H1 (cell line): ENCODE data around the gene TMEM198. TPM values are rescaled to one million over a fixed set of nuclear protein-coding genes. Genes with fewer than 3 reads are reported as not detected.
A peak's percentile ranks its signal among the peaks of the same experiment; 100 is the strongest.

Experiments used
- CTCF ChIA-PET: fragments of 300-600 bp; sonication (Branson Sonifier 250); formaldehyde crosslinking; loops from one replicate; lab custom pipeline; 2021; ENCODE audit not compliant: partially characterized antibody; lab: Charles Lee
- POLR2A ChIA-PET: fragments of 300-600 bp; sonication (Branson Sonifier 250); formaldehyde crosslinking; loops from one replicate; lab custom pipeline; 2021; ENCODE audit warnings: inconsistent platforms; ENCODE audit not compliant: partially characterized antibody; lab: Charles Lee
- DNase-seq, 2 experiments: peaks; one replicate each; pipeline versions ENCODE4 v3.0.0 to v3.0.0-alpha.2; 2010 to 2022; ENCODE audit warnings: low spot score in 2 of 2, low read depth in 1 of 2, mixed read lengths in 1 of 2
- FAIRE-seq: peaks from 2 replicates; lab custom pipeline; 2011; peaks lifted over from hg19 to GRCh38; lab: Jason Lieb, UNC
- H2AFZ ChIP-seq: 2 replicates; pipeline ENCODE4 v1.8.1; 2012; ENCODE audit warnings: low read length, inconsistent platforms
- H2AK5ac ChIP-seq: 2 replicates; pipeline ENCODE4 v1.6.1; 2013; ENCODE audit warnings: low read depth, low read length
- H2BK120ac ChIP-seq: replicated peaks from 2 replicates; pipeline ENCODE3; 2013; ENCODE audit warnings: low read depth, low read length, inconsistent platforms
- H2BK12ac ChIP-seq: 2 replicates; pipeline ENCODE4 v1.6.1; 2013; ENCODE audit warnings: low read depth, low read length
- H2BK15ac ChIP-seq: 2 replicates; pipeline ENCODE4 v1.6.1; 2013; ENCODE audit warnings: low read length
- H2BK20ac ChIP-seq: 2 replicates; pipeline ENCODE4 v1.6.1; 2013; ENCODE audit warnings: low read length
- H2BK5ac ChIP-seq: 2 replicates; pipeline ENCODE4 v1.6.1; 2013; ENCODE audit warnings: low read depth, low read length
- H3K14ac ChIP-seq: 2 replicates; pipeline ENCODE4 v1.6.1; 2013; ENCODE audit warnings: inconsistent platforms; ENCODE audit not compliant: insufficient read length
- H3K18ac ChIP-seq: 2 replicates; pipeline ENCODE4 v1.6.1; 2013; ENCODE audit warnings: low read length; ENCODE audit errors: extremely low read depth
- H3K23ac ChIP-seq: 2 replicates; pipeline ENCODE4 v1.6.1; 2013; ENCODE audit warnings: inconsistent platforms; ENCODE audit not compliant: insufficient read length
- H3K23me2 ChIP-seq: 2 replicates; pipeline ENCODE4 v1.6.1; 2013; ENCODE audit warnings: low read depth, low read length
- H3K27ac ChIP-seq: 2 replicates; pipeline ENCODE4 v1.6.1; 2011; ENCODE audit warnings: low read depth, low read length, inconsistent platforms
- H3K27me3 ChIP-seq, 4 experiments: replicated peaks in 1 of 4; 1 replicate in 1 of 4; 2 replicates in 3 of 4; pipeline versions ENCODE4 v1.6.1 to v1.8.1; 2011 to 2013; ENCODE audit warnings: low read length in 3 of 4, mild to moderate bottlenecking in 3 of 4, inconsistent platforms in 2 of 4, mixed read lengths in 2 of 4, moderate library complexity in 1 of 4; ENCODE audit not compliant: control insufficient read depth in 3 of 4, insufficient read depth in 3 of 4; ENCODE audit errors: extremely low read depth in 1 of 4
- H3K36me3 ChIP-seq, 4 experiments: 2 replicates each; pipeline versions ENCODE4 v1.6.1 to v1.8.1; 2011 to 2013; ENCODE audit warnings: mild to moderate bottlenecking in 4 of 4, low read length in 3 of 4, moderate library complexity in 2 of 4, control low read depth in 1 of 4, inconsistent platforms in 1 of 4; ENCODE audit not compliant: insufficient read depth in 4 of 4, control insufficient read depth in 2 of 4
- H3K4ac ChIP-seq: replicated peaks from 2 replicates; pipeline ENCODE3; 2013; ENCODE audit warnings: low read length, low read depth, mixed read lengths, inconsistent platforms; ENCODE audit not compliant: insufficient read length
- H3K4me1 ChIP-seq, 4 experiments: replicated peaks in 1 of 4; 1 replicate in 1 of 4; 2 replicates in 3 of 4; pipeline versions ENCODE4 v1.6.1 to v1.8.1; 2011 to 2013; ENCODE audit warnings: low read length in 3 of 4, inconsistent platforms in 2 of 4, mixed read lengths in 1 of 4; ENCODE audit not compliant: insufficient read depth in 4 of 4, control insufficient read depth in 3 of 4
- H3K4me2 ChIP-seq, 2 experiments: 2 replicates each; pipeline versions ENCODE4 v1.6.1 to v1.8.1; 2011 to 2013; ENCODE audit warnings: low read depth in 2 of 2, low read length in 2 of 2, control low read depth in 1 of 2, inconsistent platforms in 1 of 2, mild to moderate bottlenecking in 1 of 2; ENCODE audit not compliant: insufficient read depth in 1 of 2
- H3K4me3 ChIP-seq, 4 experiments: fragments of 200-600, 300-600 bp in 1 of 4; sonication (generic), shearing (Covaris generic), sonication (Bioruptor Twin) in 1 of 4; 2 replicates each; pipeline versions ENCODE4 v1.5.1 to v1.8.1; 2011 to 2016; ENCODE audit warnings: low read length in 4 of 4, low read depth in 3 of 4, control low read depth in 2 of 4, inconsistent platforms in 2 of 4, mild to moderate bottlenecking in 2 of 4, mixed read lengths in 1 of 4, moderate library complexity in 1 of 4; ENCODE audit not compliant: insufficient read depth in 2 of 4; ENCODE audit errors: extremely low read depth in 1 of 4
- H3K56ac ChIP-seq: replicated peaks from 2 replicates; pipeline ENCODE3; 2013; ENCODE audit warnings: low read depth, mild to moderate bottlenecking, mixed read lengths, low read length, inconsistent platforms; ENCODE audit not compliant: insufficient read length
- H3K79me1 ChIP-seq: 2 replicates; pipeline ENCODE4 v1.6.1; 2013; ENCODE audit warnings: low read depth, low read length, control low read depth
- H3K79me2 ChIP-seq, 2 experiments: 2 replicates each; pipeline versions ENCODE4 v1.6.1 to v1.8.1; 2012 to 2013; ENCODE audit warnings: low read length in 2 of 2, mild to moderate bottlenecking in 2 of 2, inconsistent platforms in 1 of 2; ENCODE audit not compliant: insufficient read depth in 2 of 2, control insufficient read depth in 1 of 2
- H3K9ac ChIP-seq, 4 experiments: replicated peaks in 1 of 4; 1 replicate in 1 of 4; 2 replicates in 3 of 4; pipeline versions ENCODE4 v1.6.1 to v1.8.1; 2011 to 2013; ENCODE audit warnings: low read depth in 3 of 4, low read length in 3 of 4, control low read depth in 2 of 4, mild to moderate bottlenecking in 2 of 4, moderate library complexity in 2 of 4, inconsistent platforms in 1 of 4; ENCODE audit errors: extremely low read depth in 1 of 4
- H3K9me3 ChIP-seq, 2 experiments: 2 replicates each; pipeline versions ENCODE4 v1.6.1 to v1.8.1; 2012 to 2013; ENCODE audit warnings: mild to moderate bottlenecking in 2 of 2, moderate library complexity in 2 of 2, control low read depth in 1 of 2, inconsistent platforms in 1 of 2, low read depth in 1 of 2, low read length in 1 of 2, mixed read lengths in 1 of 2; ENCODE audit not compliant: insufficient read depth in 2 of 2
- H4K20me1 ChIP-seq, 2 experiments: replicated peaks in 1 of 2; 2 replicates each; pipeline versions ENCODE3 to v1.8.1; 2011 to 2013; ENCODE audit warnings: inconsistent platforms in 2 of 2, low read length in 2 of 2, mild to moderate bottlenecking in 1 of 2; ENCODE audit not compliant: insufficient read depth in 2 of 2, control insufficient read depth in 1 of 2
- H4K5ac ChIP-seq: 2 replicates; pipeline ENCODE4 v1.6.1; 2013; ENCODE audit warnings: low read length, low read depth, mixed read lengths, inconsistent platforms; ENCODE audit not compliant: insufficient read length
- H4K8ac ChIP-seq: 2 replicates; pipeline ENCODE4 v1.8.0; 2013; ENCODE audit warnings: mild to moderate bottlenecking, moderate library complexity, low read length, inconsistent platforms; ENCODE audit not compliant: insufficient read depth; ENCODE audit errors: extremely low read depth
- H4K91ac ChIP-seq: replicated peaks from 2 replicates; pipeline ENCODE3; 2013; ENCODE audit warnings: low read length, mixed read lengths, inconsistent platforms; ENCODE audit not compliant: insufficient read length
- ASH2L ChIP-seq: fragments of 200-600, 300-600 bp; sonication (generic); IDR thresholded peaks from one replicate; pipeline ENCODE4 v1.7.1; 2017; ENCODE audit warnings: low read length
- CREB1 ChIP-seq: IDR thresholded peaks from 2 replicates; pipeline ENCODE4 v1.6.1; 2012; ENCODE audit warnings: inconsistent platforms
- CTBP2 ChIP-seq: IDR thresholded peaks from 2 replicates; pipeline ENCODE4 v1.7.0; 2011; ENCODE audit warnings: borderline replicate concordance, mild to moderate bottlenecking, moderate library complexity, mixed read lengths, low read length; ENCODE audit not compliant: insufficient read depth, insufficient read length
- RAD21 ChIP-seq, 2 experiments: IDR thresholded peaks in 1 of 2; conservative IDR thresholded peaks in 1 of 2; 2 replicates each; pipeline ENCODE4 v1.6.1; 2011; ENCODE audit warnings: low read depth in 2 of 2, low read length in 2 of 2, improper control_type of control experiment in 1 of 2, inconsistent platforms in 1 of 2, mild to moderate bottlenecking in 1 of 2, moderate library complexity in 1 of 2
- SIN3A ChIP-seq, 2 experiments: IDR thresholded peaks in 1 of 2; conservative IDR thresholded peaks in 1 of 2; 2 replicates each; pipeline ENCODE4 v1.6.1; 2011 to 2012; ENCODE audit warnings: low read length in 2 of 2, improper control_type of control experiment in 1 of 2, low read depth in 1 of 2, mild to moderate bottlenecking in 1 of 2
- SUZ12 ChIP-seq: fragments of 200-600 bp; sonication (generic); IDR thresholded peaks from 2 replicates; pipeline ENCODE4 v1.6.1; 2012; ENCODE audit warnings: mild to moderate bottlenecking, inconsistent platforms, low read length, moderate library complexity, mixed read lengths
- TAF1 ChIP-seq: IDR thresholded peaks from 2 replicates; pipeline ENCODE4 v1.6.1; 2011; ENCODE audit warnings: mild to moderate bottlenecking, low read depth, low read length
- TAF7 ChIP-seq: optimal IDR thresholded peaks from 2 replicates; pipeline ENCODE3; 2011; ENCODE audit warnings: low read depth, mild to moderate bottlenecking, inconsistent platforms, low read length, moderate library complexity, borderline replicate concordance
- YY1 ChIP-seq: IDR thresholded peaks from 2 replicates; pipeline ENCODE4 v1.6.1; 2011; ENCODE audit warnings: low read depth, mild to moderate bottlenecking, low read length
- WGBS, 2 experiments: shearing (Covaris generic) in 1 of 2; methylation state at CpG; one replicate each; pipeline versions ENCODE4 v1.1.6 to v1.1.7; 2013 to 2015; ENCODE audit warnings: low lambda C conversion rate in 2 of 2, mixed read lengths in 2 of 2, inconsistent platforms in 1 of 2, low coverage in 1 of 2, missing lambda C conversion rate in 1 of 2; ENCODE audit not compliant: insufficient replicate concordance in 2 of 2, insufficient coverage in 1 of 2, insufficient read length in 1 of 2; ENCODE audit errors: extremely low coverage in 1 of 2, missing lambda C conversion rate in 1 of 2; 5-methylcytosine and 5-hydroxymethylcytosine counted together
- polyA plus RNA-seq, 7 experiments: library from polyadenylated mRNA; depleted of rRNA in 3 of 7; stranded (reverse) in 5 of 7; unstranded in 2 of 7; fragments of >200 nt in 5 of 7; fragments of 200-250 nt in 2 of 7; gene quantifications; 1 replicate in 5 of 7; 2 replicates in 1 of 7; 4 replicates in 1 of 7; pipeline versions ENCODE4 v1.2.1 to v1.2.3, GENCODE V29; 2011 to 2013; ENCODE audit warnings: missing spikeins in 2 of 7, mixed read lengths in 2 of 7
- total RNA-seq: library from RNA; stranded (reverse); fragmentation: NEBNext Ultra II Directional; extraction: Animal tissue kit (Norgen Biotek cat#: 25700); gene quantifications from 2 replicates; pipeline ENCODE4 v1.2.1, GENCODE V29; 2021
- TF ChIP-seq, protein P1 (sequence below): IDR thresholded peaks from 2 replicates; pipeline ENCODE4 v1.6.1; 2012; ENCODE audit warnings: inconsistent platforms

TMEM198 gene
- total and polyA plus RNA-seq, 2 of the 8 experiments (the other 6 are each of a cell fraction or from before 2014, with no cell fraction given): 10.2 to 10.4 TPM

DNA sequence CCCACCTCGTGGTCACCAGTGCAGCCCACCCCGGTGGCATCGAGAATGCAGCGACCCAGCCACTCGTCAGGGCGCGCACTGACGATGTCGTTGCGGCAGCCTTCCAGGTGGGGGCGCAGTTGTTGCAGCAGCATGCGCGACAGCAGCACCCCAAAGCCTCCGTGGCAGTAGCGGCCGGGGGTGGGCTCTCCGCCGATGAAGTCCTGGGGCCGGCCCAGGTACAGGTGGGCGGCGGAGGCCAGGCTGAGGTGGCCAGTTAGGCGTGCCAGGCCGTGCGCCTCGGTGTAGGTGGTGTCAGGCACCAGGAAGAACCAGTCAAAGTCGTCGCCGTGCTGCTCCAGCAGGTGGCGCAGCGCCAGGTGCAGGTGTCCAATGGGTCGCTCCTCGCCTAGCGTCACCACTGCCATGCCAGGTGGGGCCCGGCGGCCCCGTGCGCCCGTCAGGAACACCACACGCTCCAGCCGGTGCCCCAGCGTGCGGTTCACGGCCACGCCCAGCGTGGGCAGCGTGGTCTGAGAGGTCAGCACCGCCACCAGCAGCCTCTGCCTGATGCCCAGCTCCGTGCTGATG, 2.1 kb upstream of the TMEM198 start:
- peak overlapping the region; percentile 62 to 90 for H3K4me2 ChIP-seq
- no peak for FAIRE-seq
- peaks cover 0 to 4% (median 0%) of the 10 kb centered on the region in 4 experiments; a peak in 2 of 7 replicates for H3K27me3 ChIP-seq
- peaks cover 14% of the 10 kb centered on the region; the same call in 1 of the 2 replicates for H3K23me2 ChIP-seq
- peak overlapping the region; percentile 4 to 90 (median 46); a peak in 5 of 8 replicates for H3K4me3 ChIP-seq
- H2BK5ac ChIP-seq: no peak overlapping the region; the same call in 1 of the 2 replicates
- peak overlapping the region; percentile 38 for H4K5ac ChIP-seq
- no peak overlapping the region for H2AFZ ChIP-seq
- no peak overlapping the region for H2BK12ac ChIP-seq
- whole genome bisulfite sequencing, 2 experiments: 11% methylated on average over 45 of the region's 48 CpGs; no CpG with 5 or more reads in 1 of the 2 experiments
- no peak overlapping the region for H4K91ac ChIP-seq
- no peak overlapping the region for H3K14ac ChIP-seq
- no peak overlapping the region for H3K18ac ChIP-seq
- no peak overlapping the region for H3K4ac ChIP-seq
- no peak overlapping the region for H2BK20ac ChIP-seq
- H3K79me2 ChIP-seq: peaks cover 0 to 6% of the 10 kb centered on the region in 2 experiments; a peak in 1 of 4 replicates
- H3K27ac ChIP-seq: no peak overlapping the region
- H3K56ac ChIP-seq: no peak overlapping the region
- peaks cover 11 to 17% of the 10 kb centered on the region in 2 experiments for H4K20me1 ChIP-seq
- H2BK15ac ChIP-seq: no peak overlapping the region; the same call in 1 of the 2 replicates
- no peaks in the 10 kb centered on the region for H3K9me3 ChIP-seq
- peaks cover 5 to 28% (median 19%) of the 10 kb centered on the region in 4 experiments for H3K4me1 ChIP-seq
- peaks cover 4% of the 10 kb centered on the region; the same call in 1 of the 2 replicates for H3K79me1 ChIP-seq
- no peak overlapping the region for H4K8ac ChIP-seq
- no peak overlapping the region for H2BK120ac ChIP-seq
- peaks cover 4 to 22% (median 12%) of the 10 kb centered on the region in 4 experiments; a peak in 6 of 8 replicates for H3K36me3 ChIP-seq
- no peak overlapping the region for H2AK5ac ChIP-seq
- DNase-seq: peak; percentile 86 to 98
- ChIA-PET CTCF (interaction anchor here (0.6 to 113.1 kb wide), 47 partner anchors 8 to 871 kb away, joined by 3 to 7248 read pairs (median 6); partner anchors contain the start of genes ASIC4, DES, GLB1L and GMPPA), POLR2A (interaction anchor here (0.6 to 5.4 kb wide), 11 partner anchors 10 to 154 kb away, joined by 3 to 23 read pairs (median 5); partner anchors contain the start of genes INHA, OBSL1 and STK11IP)
- no peak overlapping the region for H3K23ac ChIP-seq
- H3K9ac ChIP-seq: no peak overlapping the region
- TF ChIP-seq ASH2L (peak; percentile 66), RAD21 (IDR thresholded peaks at IDR 0.05 in 1 of 2, conservative IDR thresholded peaks at IDR 0.05 in 1 of 2; ENCODE audit: low read depth in 2 of 2, low read length in 2 of 2) (peak; percentile 57 to 61), CTBP2 (peak; percentile 79), YY1 (peak; percentile 64), TAF7 (peak; percentile 88), SUZ12 (no peak), TAF1 (no peak), CREB1 (peak; percentile 96), SIN3A (conservative IDR thresholded peaks at IDR 0.05 in 1 of 2, IDR thresholded peaks at IDR 0.05 in 1 of 2; ENCODE audit: low read depth in 1 of 2, low read length in 2 of 2) (peak in 1 of 2 experiments; percentile 86; a peak in 2 of 4 replicates)
- TF ChIP-seq, protein P1, sequence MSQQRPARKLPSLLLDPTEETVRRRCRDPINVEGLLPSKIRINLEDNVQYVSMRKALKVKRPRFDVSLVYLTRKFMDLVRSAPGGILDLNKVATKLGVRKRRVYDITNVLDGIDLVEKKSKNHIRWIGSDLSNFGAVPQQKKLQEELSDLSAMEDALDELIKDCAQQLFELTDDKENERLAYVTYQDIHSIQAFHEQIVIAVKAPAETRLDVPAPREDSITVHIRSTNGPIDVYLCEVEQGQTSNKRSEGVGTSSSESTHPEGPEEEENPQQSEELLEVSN: peak; percentile 57
